SK-N-SH treated with all-trans-retinoic acid at 6 μM for 48 hours (cell line): ENCODE data around the gene RHOA.
A peak's percentile ranks its signal among the peaks of the same experiment; 100 is the strongest.

ENCODE experiments used
- ATAC-seq: fragments of 200-7000 bp; cut with Tn5 transposase; 3 replicates; pipeline ENCODE4 v1.9.1; 2020; ENCODE audit warnings: mild to moderate bottlenecking, moderate library complexity
- ARNTL ChIP-seq: fragments of 450-650 bp; formaldehyde crosslinking; IDR thresholded peaks from 2 replicates; pipeline ENCODE4 v1.5.0; 2020; ENCODE audit warnings: low read depth, mild to moderate bottlenecking, moderate library complexity, borderline replicate concordance
- BACH2 ChIP-seq: fragments of 250-450 bp; sonication (Bioruptor Pico); IDR thresholded peaks from 2 replicates; pipeline ENCODE4 v1.9.0; 2021; ENCODE audit warnings: mild to moderate bottlenecking, borderline replicate concordance
- CSDC2 ChIP-seq: fragments of 250-450 bp; sonication (Bioruptor Pico); IDR thresholded peaks from 2 replicates; pipeline ENCODE4 v1.5.0; 2020; ENCODE audit warnings: mild to moderate bottlenecking, moderate library complexity
- GLIS3 ChIP-seq: fragments of 250-450 bp; sonication (Bioruptor Pico); IDR thresholded peaks from 2 replicates; pipeline ENCODE4 v1.5.0; 2020; ENCODE audit warnings: mild to moderate bottlenecking, moderate library complexity
- ISL1 ChIP-seq: fragments of 250-450 bp; sonication (Bioruptor Pico); IDR thresholded peaks from 2 replicates; pipeline ENCODE4 v2.1.2; 2022; ENCODE audit warnings: mild to moderate bottlenecking, moderate library complexity
- PPARA ChIP-seq: fragments of 250-450 bp; sonication (Bioruptor Pico); IDR thresholded peaks from 2 replicates; pipeline ENCODE4 v1.5.0; 2020; ENCODE audit warnings: mild to moderate bottlenecking, borderline replicate concordance
- RARB ChIP-seq: fragments of 250-450 bp; sonication (Bioruptor Pico); IDR thresholded peaks from 2 replicates; pipeline ENCODE4 v1.8.0; 2021; ENCODE audit warnings: mild to moderate bottlenecking, moderate library complexity
- SNAI2 ChIP-seq: fragments of 250-450 bp; sonication (Bioruptor Pico); IDR thresholded peaks from 2 replicates; pipeline ENCODE4 v1.5.0; 2020; ENCODE audit warnings: mild to moderate bottlenecking, moderate library complexity
- TCF4 ChIP-seq: fragments of 250-450 bp; sonication (Bioruptor Pico); IDR thresholded peaks from 2 replicates; pipeline ENCODE4 v1.8.0; 2021; ENCODE audit warnings: mild to moderate bottlenecking, moderate library complexity, borderline replicate concordance
- TOX ChIP-seq: fragments of 250-450 bp; sonication (Bioruptor Pico); IDR thresholded peaks from 2 replicates; pipeline ENCODE4 v1.8.0; 2021; ENCODE audit warnings: mild to moderate bottlenecking, moderate library complexity, borderline replicate concordance
- ZC3H10 ChIP-seq: fragments of 250-450 bp; sonication (Bioruptor Pico); IDR thresholded peaks from 2 replicates; pipeline ENCODE4 v1.5.1; 2021; ENCODE audit warnings: mild to moderate bottlenecking, moderate library complexity
- ZFP3 ChIP-seq: fragments of 250-450 bp; sonication (Bioruptor Pico); IDR thresholded peaks from 2 replicates; pipeline ENCODE4 v1.5.0; 2020; ENCODE audit warnings: mild to moderate bottlenecking, moderate library complexity
- ZFP30 ChIP-seq: fragments of 450-650 bp; formaldehyde crosslinking; IDR thresholded peaks from 2 replicates; pipeline ENCODE4 v1.5.0; 2022; ENCODE audit warnings: mild to moderate bottlenecking, moderate library complexity
- ZNF565 ChIP-seq: fragments of 450-650 bp; formaldehyde crosslinking; conservative IDR thresholded peaks from 2 replicates; pipeline ENCODE4 v1.5.0; 2020; ENCODE audit warnings: low read depth, mild to moderate bottlenecking, moderate library complexity
- ZNF70 ChIP-seq: fragments of 450-650 bp; formaldehyde crosslinking; IDR thresholded peaks from 2 replicates; pipeline ENCODE4 v1.5.0; 2020; ENCODE audit warnings: mild to moderate bottlenecking, moderate library complexity
- ZNF8 ChIP-seq: fragments of 450-650 bp; formaldehyde crosslinking; IDR thresholded peaks from 2 replicates; pipeline ENCODE4 v1.5.0; 2020; ENCODE audit warnings: mild to moderate bottlenecking, moderate library complexity
- TF ChIP-seq, protein P1 (sequence below): fragments of 250-450 bp; sonication (Bioruptor Pico); IDR thresholded peaks from 2 replicates; pipeline ENCODE4 v1.5.1; 2020; ENCODE audit warnings: low read depth, mild to moderate bottlenecking, moderate library complexity
- TF ChIP-seq, protein P2 (sequence below): fragments of 250-450 bp; sonication (Bioruptor Pico); IDR thresholded peaks from 2 replicates; pipeline ENCODE4 v1.5.1; 2021; ENCODE audit warnings: mild to moderate bottlenecking, moderate library complexity
- TF ChIP-seq, protein P3 (sequence below): fragments of 250-450 bp; sonication (Bioruptor Pico); IDR thresholded peaks from 2 replicates; pipeline ENCODE4 v1.8.0; 2021; ENCODE audit warnings: low read depth, mild to moderate bottlenecking, moderate library complexity, borderline replicate concordance

RHOA gene

GRCh38 chr3:49346797-49347251 lies 65.0 kb downstream of the RHOA start:
- peak; percentile 33; the same call in 2 of the 3 replicates for ATAC-seq
- TF ChIP-seq SNAI2 (CRISPR knock-in tag) = no peak
- TF ChIP-seq, all 23 proteins: peak for 0

DNA sequence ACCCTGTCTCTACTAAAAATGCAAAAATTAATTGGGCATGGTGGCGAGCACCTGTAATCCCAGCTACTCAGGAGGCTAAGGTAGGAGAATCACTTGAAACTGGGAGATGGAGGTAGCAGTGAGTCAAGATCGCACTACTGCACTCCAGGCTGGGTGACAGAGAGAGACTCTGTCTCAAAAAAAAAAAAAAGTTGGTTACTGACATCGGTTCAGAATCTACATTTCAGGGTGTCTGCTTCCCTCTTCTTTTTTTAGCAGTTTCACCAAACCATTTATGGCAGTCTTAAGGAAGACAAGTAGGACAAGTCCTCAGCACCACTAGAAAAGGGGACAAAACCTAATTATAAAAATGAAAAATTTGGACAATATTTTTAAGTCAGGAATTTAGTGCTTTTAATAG lies 68.6 kb downstream of the RHOA start:
- TF ChIP-seq ARNTL (CRISPR knock-in tag) (no peak), BACH2 (no peak)
- TF ChIP-seq, protein P1, sequence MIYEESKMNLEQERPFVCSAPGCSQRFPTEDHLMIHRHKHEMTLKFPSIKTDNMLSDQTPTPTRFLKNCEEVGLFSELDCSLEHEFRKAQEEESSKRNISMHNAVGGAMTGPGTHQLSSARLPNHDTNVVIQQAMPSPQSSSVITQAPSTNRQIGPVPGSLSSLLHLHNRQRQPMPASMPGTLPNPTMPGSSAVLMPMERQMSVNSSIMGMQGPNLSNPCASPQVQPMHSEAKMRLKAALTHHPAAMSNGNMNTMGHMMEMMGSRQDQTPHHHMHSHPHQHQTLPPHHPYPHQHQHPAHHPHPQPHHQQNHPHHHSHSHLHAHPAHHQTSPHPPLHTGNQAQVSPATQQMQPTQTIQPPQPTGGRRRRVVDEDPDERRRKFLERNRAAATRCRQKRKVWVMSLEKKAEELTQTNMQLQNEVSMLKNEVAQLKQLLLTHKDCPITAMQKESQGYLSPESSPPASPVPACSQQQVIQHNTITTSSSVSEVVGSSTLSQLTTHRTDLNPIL (CRISPR knock-in tag) = no peak
- TF ChIP-seq, all 23 proteins: peak for 0
- ATAC-seq = no peak

GRCh38 chr3:49341996-49342395 lies 69.8 kb downstream of the RHOA start:
- no peak for ATAC-seq

DNA sequence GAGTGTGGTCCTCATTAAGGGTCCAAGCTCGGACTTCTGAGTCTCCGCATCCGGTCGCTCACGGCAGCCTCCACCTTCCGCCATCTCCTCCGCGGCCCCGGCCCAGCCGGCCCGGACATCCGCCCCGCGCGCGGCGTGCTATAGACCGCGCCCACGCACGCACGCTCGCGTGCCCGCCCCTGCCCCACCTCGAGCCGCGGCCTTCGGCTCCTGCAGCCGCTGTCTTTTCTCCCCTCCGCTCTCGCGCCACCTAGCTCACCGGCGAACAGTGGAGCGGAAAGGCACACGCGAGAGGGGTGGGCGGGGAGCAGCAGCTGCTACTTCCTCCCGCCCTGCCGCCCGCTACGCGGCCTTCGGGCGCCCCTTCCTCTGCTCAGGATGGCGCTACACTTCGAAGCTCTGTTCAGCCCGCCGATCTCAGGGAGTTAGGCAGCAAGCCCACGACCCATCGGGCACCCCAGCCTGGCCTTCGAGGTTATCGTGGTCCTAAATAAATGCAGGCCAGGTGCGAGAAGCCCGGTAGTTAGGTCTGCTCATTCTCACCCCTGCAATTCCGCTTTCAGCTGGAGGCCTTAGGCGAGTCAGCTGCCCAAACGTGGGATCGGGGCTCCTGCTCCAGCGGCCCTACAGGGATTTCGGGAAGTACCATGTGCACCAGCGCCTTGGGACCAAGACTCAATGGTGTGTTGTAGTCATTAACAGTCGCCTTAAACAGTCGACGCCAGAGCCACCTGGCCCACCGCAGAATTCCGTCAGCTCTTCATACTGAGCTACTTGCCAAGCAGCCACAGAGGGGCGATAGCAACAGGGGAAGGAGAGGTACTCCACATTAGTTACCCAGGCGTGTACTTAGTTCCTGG lies 71.6 kb downstream of the RHOA start, which contains the start of gene USP4:
TSS of gene USP4 (minus strand) at position 113 of the 860 bp plus-strand sequence. CDS start at position 84, 29 bp downstream.
- TF ChIP-seq, protein P2, sequence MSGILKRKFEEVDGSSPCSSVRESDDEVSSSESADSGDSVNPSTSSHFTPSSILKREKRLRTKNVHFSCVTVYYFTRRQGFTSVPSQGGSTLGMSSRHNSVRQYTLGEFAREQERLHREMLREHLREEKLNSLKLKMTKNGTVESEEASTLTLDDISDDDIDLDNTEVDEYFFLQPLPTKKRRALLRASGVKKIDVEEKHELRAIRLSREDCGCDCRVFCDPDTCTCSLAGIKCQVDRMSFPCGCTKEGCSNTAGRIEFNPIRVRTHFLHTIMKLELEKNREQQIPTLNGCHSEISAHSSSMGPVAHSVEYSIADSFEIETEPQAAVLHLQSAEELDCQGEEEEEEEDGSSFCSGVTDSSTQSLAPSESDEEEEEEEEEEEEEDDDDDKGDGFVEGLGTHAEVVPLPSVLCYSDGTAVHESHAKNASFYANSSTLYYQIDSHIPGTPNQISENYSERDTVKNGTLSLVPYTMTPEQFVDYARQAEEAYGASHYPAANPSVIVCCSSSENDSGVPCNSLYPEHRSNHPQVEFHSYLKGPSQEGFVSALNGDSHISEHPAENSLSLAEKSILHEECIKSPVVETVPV (CRISPR knock-in tag) = no peak
- TF ChIP-seq TOX (CRISPR knock-in tag) = no peak
- 0 out of 2 replicates have a peak, but pooled peaks have one; percentile 34 for TF ChIP-seq ZFP3 (CRISPR knock-in tag)
- no peak for TF ChIP-seq ZNF70
- peak; percentile 40; the same call in 1 of the 2 replicates for TF ChIP-seq CSDC2 (CRISPR knock-in tag)
- TF ChIP-seq, protein P1 (CRISPR knock-in tag) = no peak
- no peak for TF ChIP-seq TCF4 (CRISPR knock-in tag)
- ATAC-seq = peak; percentile 98

More at GRCh38 chr3:49341996-49342395, 69.8 kb downstream of the RHOA start:
- TF ChIP-seq ZC3H10 = no peak
- TF ChIP-seq ZFP3 (CRISPR knock-in tag) = no peak
- TF ChIP-seq, protein P3, sequence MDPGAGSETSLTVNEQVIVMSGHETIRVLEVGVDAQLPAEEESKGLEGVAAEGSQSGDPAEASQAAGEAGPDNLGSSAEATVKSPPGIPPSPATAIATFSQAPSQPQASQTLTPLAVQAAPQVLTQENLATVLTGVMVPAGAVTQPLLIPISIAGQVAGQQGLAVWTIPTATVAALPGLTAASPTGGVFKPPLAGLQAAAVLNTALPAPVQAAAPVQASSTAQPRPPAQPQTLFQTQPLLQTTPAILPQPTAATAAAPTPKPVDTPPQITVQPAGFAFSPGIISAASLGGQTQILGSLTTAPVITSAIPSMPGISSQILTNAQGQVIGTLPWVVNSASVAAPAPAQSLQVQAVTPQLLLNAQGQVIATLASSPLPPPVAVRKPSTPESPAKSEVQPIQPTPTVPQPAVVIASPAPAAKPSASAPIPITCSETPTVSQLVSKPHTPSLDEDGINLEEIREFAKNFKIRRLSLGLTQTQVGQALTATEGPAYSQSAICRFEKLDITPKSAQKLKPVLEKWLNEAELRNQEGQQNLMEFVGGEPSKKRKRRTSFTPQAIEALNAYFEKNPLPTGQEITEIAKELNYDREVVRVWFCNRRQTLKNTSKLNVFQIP (CRISPR knock-in tag) = no peak
- no peak for TF ChIP-seq ISL1
- TF ChIP-seq PPARA (CRISPR knock-in tag) = no peak
- TF ChIP-seq ARNTL (CRISPR knock-in tag) = no peak
- no peak for TF ChIP-seq ZNF8 (CRISPR knock-in tag)
- no peak for TF ChIP-seq ZFP30 (CRISPR knock-in tag)
- TF ChIP-seq RARB (CRISPR knock-in tag) = no peak
- no peak for TF ChIP-seq GLIS3
- TF ChIP-seq TOX (CRISPR knock-in tag) = no peak
- TF ChIP-seq TCF4 (CRISPR knock-in tag) = no peak
- TF ChIP-seq ZNF565 = no peak
- TF ChIP-seq, protein P2 (CRISPR knock-in tag) = no peak
- TF ChIP-seq BACH2 = no peak
- TF ChIP-seq, all 23 proteins: peak for 0
